Panc1 (cell line): ENCODE results near the gene HTRA2. TPM values are rescaled to one million over a fixed set of nuclear protein-coding genes. Genes with fewer than 3 reads are reported as not detected.

ENCODE experiments used
- ATAC-seq: fragments of 200-7000 bp; cut with Tn5 transposase; 2 replicates; pipeline ENCODE4 v1.9.1; 2020; ENCODE audit warnings: mild to moderate bottlenecking, moderate library complexity
- BruUV-seq: library from RNA; stranded (reverse); fragments of 400-500 nt; replicated peaks from 2 replicates; lab custom pipeline; 2021; lab: Mats Ljungman, UMichigan
- CTCF ChIA-PET: fragments of 300-600 bp; sonication (Branson Sonifier 250); formaldehyde crosslinking; loops from one replicate; lab custom pipeline; 2022; ENCODE audit warnings: antibody characterized with exemption; lab: Charles Lee
- POLR2A ChIA-PET: fragments of 300-600 bp; sonication (Branson Sonifier 250); formaldehyde crosslinking; loops from one replicate; lab custom pipeline; 2022; ENCODE audit warnings: antibody characterized with exemption; lab: Charles Lee
- DNase-seq: peaks from one replicate; pipeline ENCODE4 v3.0.0-alpha.2; 2010; ENCODE audit warnings: low read depth, low spot score
- H3K27ac ChIP-seq: 2 replicates; pipeline ENCODE4 v1.5.1; 2011; ENCODE audit warnings: mild to moderate bottlenecking, low read length, inconsistent platforms
- H3K27me3 ChIP-seq: fragments of 200-500 bp; sonication (Bioruptor generic); 2 replicates; pipeline ENCODE4 v1.6.0; 2014; ENCODE audit warnings: low read length, inconsistent platforms; ENCODE audit not compliant: control insufficient read depth, insufficient read depth
- H3K36me3 ChIP-seq: fragments of 200-500 bp; sonication (Bioruptor generic); 2 replicates; pipeline ENCODE4 v1.5.1; 2014; ENCODE audit warnings: inconsistent platforms, mild to moderate bottlenecking, low read length, moderate library complexity; ENCODE audit not compliant: control insufficient read depth, insufficient read depth
- H3K4me1 ChIP-seq: 2 replicates; pipeline ENCODE4 v1.5.1; 2011; ENCODE audit warnings: inconsistent platforms, mild to moderate bottlenecking, low read length, moderate library complexity; ENCODE audit not compliant: control insufficient read depth, insufficient read depth
- H3K4me3 ChIP-seq, 2 experiments: 2 replicates each; pipeline ENCODE4 v1.5.1; 2011 to 2012; ENCODE audit warnings: low read depth in 2 of 2, low read length in 2 of 2, mild to moderate bottlenecking in 2 of 2, inconsistent platforms in 1 of 2, moderate library complexity in 1 of 2
- H3K9me3 ChIP-seq: fragments of 200-500 bp; sonication (Bioruptor generic); 2 replicates; pipeline ENCODE4 v1.5.1; 2014; ENCODE audit warnings: low read depth, mild to moderate bottlenecking, inconsistent platforms, low read length, moderate library complexity; ENCODE audit not compliant: control insufficient read depth, insufficient read depth
- POLR2AphosphoS5 ChIP-seq: IDR thresholded peaks from 2 replicates; pipeline ENCODE4 v1.6.1; 2012; ENCODE audit warnings: mild to moderate bottlenecking, low read depth, low read length, moderate library complexity
- SIN3A ChIP-seq: IDR thresholded peaks from 2 replicates; pipeline ENCODE4 v1.6.1; 2012; ENCODE audit warnings: low read depth, mild to moderate bottlenecking, low read length, moderate library complexity, borderline replicate concordance; ENCODE audit not compliant: insufficient read depth
- TCF7L2 ChIP-seq: IDR thresholded peaks from 2 replicates; pipeline ENCODE4 v1.6.1; 2011; ENCODE audit warnings: mild to moderate bottlenecking, low read depth, low read length, inconsistent platforms
- in situ Hi-C: cut with HindIII; loops from 2 replicates; pipeline ENCODE4 v1.10.0; 2016; ENCODE audit warnings: low sequenced_read_pairs, low pct_unique_long_range_greater_than_20kb
- intact Hi-C: fragments of 100-400 bp; cut with micrococcal nuclease; formaldehyde crosslinking; loops from one replicate; pipeline ENCODE4 v1.10.0; 2022; ENCODE audit not compliant: unreplicated experiment
- total RNA-seq: library from RNA; stranded (reverse); gene quantifications from one replicate; pipeline ENCODE4 v1.2.1, GENCODE V29; 2021; ENCODE audit not compliant: unreplicated experiment
- TF ChIP-seq, protein P1 (sequence below): fragments of 450-650 bp; IDR thresholded peaks from 2 replicates; pipeline ENCODE4 v1.5.1; 2017; ENCODE audit warnings: mild to moderate bottlenecking
- TF ChIP-seq, protein P2 (sequence below), 2 experiments: IDR thresholded peaks; 2 replicates each; pipeline ENCODE4 v1.6.1; 2011 to 2012; ENCODE audit warnings: low read depth in 2 of 2, control low read depth in 1 of 2, low read length in 1 of 2, mild to moderate bottlenecking in 1 of 2, moderate library complexity in 1 of 2; ENCODE audit not compliant: insufficient read depth in 1 of 2

Gene HTRA2
- total RNA-seq, 1 experiment from 2014 or later: 21.2 TPM

DNA sequence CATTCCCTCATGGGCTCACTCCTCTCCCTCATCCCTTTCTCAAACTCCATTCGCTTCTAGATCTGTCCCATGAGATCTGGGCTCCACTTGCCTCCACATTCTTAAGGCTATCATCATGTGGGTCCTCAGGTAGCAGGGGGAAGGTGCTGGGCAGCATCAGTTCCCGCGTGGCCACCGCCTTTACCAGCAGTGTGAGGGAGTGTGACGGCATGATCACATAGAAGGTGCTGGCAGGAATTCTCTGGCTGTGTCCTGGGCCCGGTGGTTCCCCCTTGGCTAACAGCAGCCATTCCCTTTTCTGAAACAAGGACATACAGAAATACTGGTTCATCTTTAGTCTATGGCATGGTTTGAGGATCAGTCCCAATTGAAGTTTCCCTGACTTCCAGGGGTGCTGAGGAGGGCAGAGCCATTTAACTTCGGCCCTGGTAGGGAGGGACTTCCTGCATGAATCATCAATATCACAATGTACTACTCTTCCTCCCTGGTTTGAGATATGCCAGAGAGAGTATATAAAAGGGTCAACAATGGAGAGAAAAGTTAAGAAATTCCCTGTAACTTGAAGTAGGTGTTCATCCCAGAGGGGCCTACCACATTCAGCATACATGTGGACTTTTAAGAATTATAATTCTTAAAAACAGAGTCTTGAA lies 32.5 kb downstream of the HTRA2 start:
- TF ChIP-seq TCF7L2 (no peak), POLR2AphosphoS5 (no peak), SIN3A (no peak)
- TF ChIP-seq, protein P1, sequence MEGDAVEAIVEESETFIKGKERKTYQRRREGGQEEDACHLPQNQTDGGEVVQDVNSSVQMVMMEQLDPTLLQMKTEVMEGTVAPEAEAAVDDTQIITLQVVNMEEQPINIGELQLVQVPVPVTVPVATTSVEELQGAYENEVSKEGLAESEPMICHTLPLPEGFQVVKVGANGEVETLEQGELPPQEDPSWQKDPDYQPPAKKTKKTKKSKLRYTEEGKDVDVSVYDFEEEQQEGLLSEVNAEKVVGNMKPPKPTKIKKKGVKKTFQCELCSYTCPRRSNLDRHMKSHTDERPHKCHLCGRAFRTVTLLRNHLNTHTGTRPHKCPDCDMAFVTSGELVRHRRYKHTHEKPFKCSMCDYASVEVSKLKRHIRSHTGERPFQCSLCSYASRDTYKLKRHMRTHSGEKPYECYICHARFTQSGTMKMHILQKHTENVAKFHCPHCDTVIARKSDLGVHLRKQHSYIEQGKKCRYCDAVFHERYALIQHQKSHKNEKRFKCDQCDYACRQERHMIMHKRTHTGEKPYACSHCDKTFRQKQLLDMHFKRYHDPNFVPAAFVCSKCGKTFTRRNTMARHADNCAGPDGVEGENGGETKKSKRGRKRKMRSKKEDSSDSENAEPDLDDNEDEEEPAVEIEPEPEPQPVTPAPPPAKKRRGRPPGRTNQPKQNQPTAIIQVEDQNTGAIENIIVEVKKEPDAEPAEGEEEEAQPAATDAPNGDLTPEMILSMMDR: no peak
- TF ChIP-seq, protein P2, sequence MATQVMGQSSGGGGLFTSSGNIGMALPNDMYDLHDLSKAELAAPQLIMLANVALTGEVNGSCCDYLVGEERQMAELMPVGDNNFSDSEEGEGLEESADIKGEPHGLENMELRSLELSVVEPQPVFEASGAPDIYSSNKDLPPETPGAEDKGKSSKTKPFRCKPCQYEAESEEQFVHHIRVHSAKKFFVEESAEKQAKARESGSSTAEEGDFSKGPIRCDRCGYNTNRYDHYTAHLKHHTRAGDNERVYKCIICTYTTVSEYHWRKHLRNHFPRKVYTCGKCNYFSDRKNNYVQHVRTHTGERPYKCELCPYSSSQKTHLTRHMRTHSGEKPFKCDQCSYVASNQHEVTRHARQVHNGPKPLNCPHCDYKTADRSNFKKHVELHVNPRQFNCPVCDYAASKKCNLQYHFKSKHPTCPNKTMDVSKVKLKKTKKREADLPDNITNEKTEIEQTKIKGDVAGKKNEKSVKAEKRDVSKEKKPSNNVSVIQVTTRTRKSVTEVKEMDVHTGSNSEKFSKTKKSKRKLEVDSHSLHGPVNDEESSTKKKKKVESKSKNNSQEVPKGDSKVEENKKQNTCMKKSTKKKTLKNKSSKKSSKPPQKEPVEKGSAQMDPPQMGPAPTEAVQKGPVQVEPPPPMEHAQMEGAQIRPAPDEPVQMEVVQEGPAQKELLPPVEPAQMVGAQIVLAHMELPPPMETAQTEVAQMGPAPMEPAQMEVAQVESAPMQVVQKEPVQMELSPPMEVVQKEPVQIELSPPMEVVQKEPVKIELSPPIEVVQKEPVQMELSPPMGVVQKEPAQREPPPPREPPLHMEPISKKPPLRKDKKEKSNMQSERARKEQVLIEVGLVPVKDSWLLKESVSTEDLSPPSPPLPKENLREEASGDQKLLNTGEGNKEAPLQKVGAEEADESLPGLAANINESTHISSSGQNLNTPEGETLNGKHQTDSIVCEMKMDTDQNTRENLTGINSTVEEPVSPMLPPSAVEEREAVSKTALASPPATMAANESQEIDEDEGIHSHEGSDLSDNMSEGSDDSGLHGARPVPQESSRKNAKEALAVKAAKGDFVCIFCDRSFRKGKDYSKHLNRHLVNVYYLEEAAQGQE (IDR thresholded peaks at IDR 0.05; ENCODE audit: insufficient read depth in 1 of 2, low read depth in 2 of 2, low read length in 1 of 2): no peak
- Histone ChIP-seq H3K36me3 (no peaks in the 10 kb centered on the region), H3K27ac (no peak overlapping the region), H3K27me3 (peaks cover 2% of the 10 kb centered on the region; the same call in 1 of the 2 replicates), H3K4me3 (no peak overlapping the region), H3K9me3 (no peaks in the 10 kb centered on the region), H3K4me1 (no peaks in the 10 kb centered on the region)
- CTCF ChIA-PET: no interaction called here
- intact Hi-C loops (no loop called here), in situ Hi-C loops (no loop called here)
- DNase-seq (no peak), ATAC-seq (no peak; the same call in 1 of the 2 replicates)
- no TSS peak for BruUV-seq
- POLR2A ChIA-PET: no interaction called here

DNA sequence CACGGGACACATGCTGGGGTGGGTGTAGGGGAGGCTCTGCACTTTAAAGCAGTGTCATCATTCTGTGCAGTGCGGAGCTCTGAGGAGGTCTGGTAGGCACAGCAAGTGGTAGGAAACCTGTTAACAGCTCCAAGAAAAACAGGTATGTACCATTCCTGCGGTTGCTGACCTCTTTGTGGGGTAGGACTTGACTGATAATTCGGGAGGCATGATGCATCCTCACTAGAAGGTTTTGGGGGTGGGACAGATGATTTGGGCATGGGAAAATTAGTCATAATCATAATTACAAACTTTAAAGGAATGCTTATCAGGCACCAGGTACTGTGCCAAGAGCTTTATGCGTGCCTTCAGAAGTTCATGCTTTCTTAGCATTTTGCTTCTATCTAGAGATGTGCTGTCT lies 34.5 kb downstream of the HTRA2 start:
- H3K36me3 ChIP-seq: no peaks in the 10 kb centered on the region
- H3K9me3 ChIP-seq: no peaks in the 10 kb centered on the region
- POLR2A ChIA-PET: no interaction called here
- intact Hi-C loops: no loop called here
- DNase-seq: no peak
- in situ Hi-C loops: no loop called here
- no peak overlapping the region for H3K4me3 ChIP-seq
- H3K27ac ChIP-seq: no peak overlapping the region
- ATAC-seq: no peak
- H3K4me1 ChIP-seq: no peaks in the 10 kb centered on the region
- TF ChIP-seq TCF7L2: no peak
- TF ChIP-seq, protein P2 (IDR thresholded peaks at IDR 0.05; ENCODE audit: insufficient read depth in 1 of 2, low read depth in 2 of 2, low read length in 1 of 2): no peak
- no peak for TF ChIP-seq POLR2AphosphoS5
- TF ChIP-seq, protein P1: no peak
- TF ChIP-seq SIN3A: no peak
- CTCF ChIA-PET: no interaction called here
- no TSS peak for BruUV-seq
- peaks cover 2% of the 10 kb centered on the region; the same call in 1 of the 2 replicates for H3K27me3 ChIP-seq
